HCT116 (cell line): ENCODE measurements around the gene MED13L. TPM values are rescaled to one million over a fixed set of nuclear protein-coding genes. Genes with fewer than 3 reads are reported as not detected.

Experiments
- ATAC-seq: fragments of 200-7000 bp; cut with Tn5 transposase; 2 replicates; pipeline ENCODE4 v1.9.1; 2020; ENCODE audit warnings: mild to moderate bottlenecking, moderate library complexity
- BruUV-seq: library from RNA; stranded (reverse); fragments of 400-500 nt; replicated peaks from 2 replicates; lab custom pipeline; 2021; lab: Mats Ljungman, UMichigan
- CTCF ChIA-PET: fragments of 300-600 bp; sonication (Branson Sonifier 250); formaldehyde crosslinking; loops from one replicate; lab custom pipeline; 2021; ENCODE audit warnings: antibody characterized with exemption; lab: Charles Lee
- POLR2A ChIA-PET: fragments of 300-600, 350-600 bp; sonication (Branson Sonifier 250); formaldehyde crosslinking; loops from one replicate; lab custom pipeline; 2021; ENCODE audit warnings: antibody characterized with exemption; lab: Charles Lee
- RAD21 ChIA-PET, 2 experiments: fragments of 300-600 bp; sonication (Branson Sonifier 250); formaldehyde crosslinking; loops; one replicate each; lab custom pipeline; 2023; ENCODE audit warnings: low total read pairs in 2 of 2; ENCODE audit not compliant: uncharacterized antibody in 2 of 2, unreplicated experiment in 2 of 2, low non-redundant PET in 1 of 2; lab: Charles Lee
- DNase-seq: peaks from one replicate; pipeline ENCODE4 v3.0.0-alpha.2; 2010; ENCODE audit warnings: low read depth, low spot score
- H2AFZ ChIP-seq: fragments of 200-600 bp; shearing (Covaris generic), sonication (generic); 2 replicates; pipeline ENCODE4 v1.6.1; 2017; ENCODE audit warnings: low read depth, mixed run types, mixed read lengths, antibody characterized with exemption, low read length; ENCODE audit not compliant: poor library complexity, severe bottlenecking
- H3K27ac ChIP-seq: 2 replicates; pipeline ENCODE4 v1.5.1; 2012; ENCODE audit warnings: low read depth, low read length
- H3K27me3 ChIP-seq: fragments of 200-600 bp; sonication (generic); 2 replicates; pipeline ENCODE4 v1.6.1; 2016; ENCODE audit warnings: mixed run types, low read length, mixed read lengths; ENCODE audit not compliant: insufficient read depth
- H3K36me3 ChIP-seq, 2 experiments: fragments of 200-500 bp in 1 of 2; fragments of 200-600 bp in 1 of 2; sonication (Bioruptor generic) in 1 of 2; sonication (generic) in 1 of 2; 2 replicates each; pipeline versions ENCODE4 v1.5.1 to v1.6.1; 2014 to 2016; ENCODE audit warnings: low read length in 2 of 2, inconsistent platforms in 1 of 2, mixed read lengths in 1 of 2, mixed run types in 1 of 2; ENCODE audit not compliant: insufficient read depth in 2 of 2, control insufficient read depth in 1 of 2
- H3K4me1 ChIP-seq, 2 experiments: fragments of 200-600 bp in 1 of 2; sonication (generic) in 1 of 2; 2 replicates each; pipeline versions ENCODE4 v1.5.1 to v1.6.1; 2012 to 2017; ENCODE audit warnings: low read length in 2 of 2, inconsistent platforms in 1 of 2, mild to moderate bottlenecking in 1 of 2, mixed read lengths in 1 of 2, mixed run types in 1 of 2, moderate library complexity in 1 of 2; ENCODE audit not compliant: insufficient read depth in 2 of 2, control insufficient read depth in 1 of 2
- H3K4me2 ChIP-seq: fragments of 200-600 bp; sonication (generic); 2 replicates; pipeline ENCODE4 v1.6.1; 2017; ENCODE audit warnings: mixed run types, low read length, mixed read lengths
- H3K4me3 ChIP-seq, 2 experiments: fragments of 200-600 bp in 1 of 2; sonication (generic) in 1 of 2; replicated peaks in 1 of 2; 2 replicates each; pipeline ENCODE4 v1.5.1; 2011 to 2016; ENCODE audit warnings: low read length in 2 of 2, control low read depth in 1 of 2, low read depth in 1 of 2, mild to moderate bottlenecking in 1 of 2, mixed read lengths in 1 of 2, mixed run types in 1 of 2
- H3K79me2 ChIP-seq: fragments of 200-600 bp; sonication (generic); 2 replicates; pipeline ENCODE4 v1.6.1; 2017; ENCODE audit warnings: mild to moderate bottlenecking, mixed run types, low read length, moderate library complexity, mixed read lengths; ENCODE audit not compliant: insufficient read depth
- H3K9ac ChIP-seq: fragments of 200-600 bp; sonication (generic); 2 replicates; pipeline ENCODE4 v1.6.1; 2016; ENCODE audit warnings: low read length, mixed read lengths
- H3K9me2 ChIP-seq: fragments of 200-600 bp; sonication (generic), shearing (Covaris generic); 2 replicates; pipeline ENCODE4 v1.6.1; 2017; ENCODE audit warnings: mixed run types, mild to moderate bottlenecking, moderate library complexity; ENCODE audit not compliant: insufficient read depth
- H3K9me3 ChIP-seq, 2 experiments: fragments of 200-500 bp in 1 of 2; fragments of 200-600 bp in 1 of 2; sonication (Bioruptor generic) in 1 of 2; sonication (generic) in 1 of 2; 2 replicates each; pipeline ENCODE4 v1.6.1; 2014 to 2017; ENCODE audit warnings: low read length in 2 of 2, mixed read lengths in 2 of 2, inconsistent platforms in 1 of 2, low read depth in 1 of 2, mild to moderate bottlenecking in 1 of 2, mixed run types in 1 of 2, moderate library complexity in 1 of 2; ENCODE audit not compliant: control insufficient read depth in 1 of 2, insufficient read depth in 1 of 2
- H4K20me1 ChIP-seq: fragments of 200-600 bp; sonication (generic), shearing (Covaris generic); 2 replicates; pipeline ENCODE4 v1.6.1; 2017; ENCODE audit warnings: mixed run types, mild to moderate bottlenecking, moderate library complexity; ENCODE audit not compliant: insufficient read depth
- CBX3 ChIP-seq: IDR thresholded peaks from 2 replicates; pipeline ENCODE4 v1.6.1; 2012; ENCODE audit warnings: low read depth
- CEBPB ChIP-seq: IDR thresholded peaks from 2 replicates; pipeline ENCODE4 v1.6.1; 2012; ENCODE audit warnings: low read depth
- EGR1 ChIP-seq: IDR thresholded peaks from 2 replicates; pipeline ENCODE4 v1.6.1; 2012; ENCODE audit warnings: low read depth
- ELF1 ChIP-seq: IDR thresholded peaks from 2 replicates; pipeline ENCODE4 v1.6.1; 2012; ENCODE audit warnings: low read depth, borderline replicate concordance
- FOSL1 ChIP-seq: IDR thresholded peaks from 2 replicates; pipeline ENCODE4 v1.6.1; 2012; ENCODE audit warnings: low read depth
- JUND ChIP-seq: IDR thresholded peaks from 2 replicates; pipeline ENCODE4 v1.6.1; 2012
- POLR2A ChIP-seq: IDR thresholded peaks from 2 replicates; pipeline ENCODE4 v1.7.0; 2011; ENCODE audit warnings: borderline replicate concordance; ENCODE audit not compliant: insufficient read depth, insufficient read length; ENCODE audit errors: extremely low read depth
- SIN3A ChIP-seq: IDR thresholded peaks from 2 replicates; pipeline ENCODE4 v1.6.1; 2012; ENCODE audit warnings: low read depth
- TCF7L2 ChIP-seq: IDR thresholded peaks from 2 replicates; pipeline ENCODE4 v1.7.0; 2011; ENCODE audit warnings: borderline replicate concordance, inconsistent platforms; ENCODE audit not compliant: insufficient read depth, insufficient read length; ENCODE audit errors: extremely low read depth
- YY1 ChIP-seq: IDR thresholded peaks from 2 replicates; pipeline ENCODE4 v1.6.1; 2011; ENCODE audit warnings: low read length, low read depth, moderate library complexity, mild to moderate bottlenecking; ENCODE audit not compliant: insufficient replicate concordance; ENCODE audit errors: extremely low read depth
- ZFX ChIP-seq: fragments of 450-650 bp; IDR thresholded peaks from 2 replicates; pipeline ENCODE4 v1.6.1; 2017
- intact Hi-C: fragments of 100-400 bp; cut with micrococcal nuclease; formaldehyde crosslinking; loops from 2 replicates; pipeline ENCODE4 v1.10.0; 2022
- total RNA-seq: library from RNA; stranded (reverse); gene quantifications from one replicate; pipeline ENCODE4 v1.2.1, GENCODE V29; 2021; ENCODE audit not compliant: unreplicated experiment
- TF ChIP-seq, protein P1 (sequence below): IDR thresholded peaks from 2 replicates; pipeline ENCODE4 v1.6.1; 2011; ENCODE audit warnings: mild to moderate bottlenecking, low read length, moderate library complexity; ENCODE audit not compliant: insufficient replicate concordance; ENCODE audit errors: extremely low read depth
- TF ChIP-seq, protein P2 (sequence below): IDR thresholded peaks from 2 replicates; pipeline ENCODE4 v1.6.1; 2012
- TF ChIP-seq, protein P3 (sequence below): IDR thresholded peaks from 2 replicates; pipeline ENCODE4 v1.6.1; 2012; ENCODE audit warnings: low read depth

The MED13L gene
- total RNA-seq, 1 experiment from 2014 or later = 176 TPM

DNA sequence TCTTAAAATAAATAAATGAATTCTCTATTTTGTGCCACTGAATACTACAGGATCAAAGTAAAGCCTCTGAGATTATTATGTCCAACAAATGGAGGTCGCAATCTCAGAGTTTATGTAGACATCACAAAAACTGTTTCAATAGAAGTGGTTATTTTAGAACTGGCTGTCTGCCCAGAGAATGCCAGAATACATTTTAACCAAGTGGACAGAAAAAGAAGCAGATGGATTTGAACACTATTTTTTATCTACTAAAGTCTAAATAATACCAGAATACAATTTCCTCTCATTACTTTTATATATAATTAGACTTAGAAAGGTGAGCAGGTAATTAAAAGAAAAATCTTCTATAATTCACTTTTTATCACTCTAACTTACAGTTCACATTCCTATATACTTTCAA lies 118.3 kb downstream of the MED13L start:
- Histone ChIP-seq H3K4me3 (no peak overlapping the region), H3K27ac (no peak overlapping the region), H3K27me3 (no peaks in the 10 kb centered on the region), H4K20me1 (peaks cover 72% of the 10 kb centered on the region), H2AFZ (no peak overlapping the region), H3K4me1 (peaks cover 30 to 44% of the 10 kb centered on the region in 2 experiments), H3K9ac (no peak overlapping the region), H3K9me3 (no peaks in the 10 kb centered on the region), H3K9me2 (no peaks in the 10 kb centered on the region), H3K79me2 (peaks cover 100% of the 10 kb centered on the region), H3K4me2 (no peak overlapping the region), H3K36me3 (no peaks in the 10 kb centered on the region)
- ChIA-PET CTCF (no interaction called here), RAD21 (no interaction called here), POLR2A (no interaction called here)
- no peak for ATAC-seq
- intact Hi-C loops = no loop called here
- no TSS peak for BruUV-seq
- TF ChIP-seq SIN3A = no peak
- no peak for TF ChIP-seq EGR1
- no peak for TF ChIP-seq ELF1
- TF ChIP-seq, protein P1, sequence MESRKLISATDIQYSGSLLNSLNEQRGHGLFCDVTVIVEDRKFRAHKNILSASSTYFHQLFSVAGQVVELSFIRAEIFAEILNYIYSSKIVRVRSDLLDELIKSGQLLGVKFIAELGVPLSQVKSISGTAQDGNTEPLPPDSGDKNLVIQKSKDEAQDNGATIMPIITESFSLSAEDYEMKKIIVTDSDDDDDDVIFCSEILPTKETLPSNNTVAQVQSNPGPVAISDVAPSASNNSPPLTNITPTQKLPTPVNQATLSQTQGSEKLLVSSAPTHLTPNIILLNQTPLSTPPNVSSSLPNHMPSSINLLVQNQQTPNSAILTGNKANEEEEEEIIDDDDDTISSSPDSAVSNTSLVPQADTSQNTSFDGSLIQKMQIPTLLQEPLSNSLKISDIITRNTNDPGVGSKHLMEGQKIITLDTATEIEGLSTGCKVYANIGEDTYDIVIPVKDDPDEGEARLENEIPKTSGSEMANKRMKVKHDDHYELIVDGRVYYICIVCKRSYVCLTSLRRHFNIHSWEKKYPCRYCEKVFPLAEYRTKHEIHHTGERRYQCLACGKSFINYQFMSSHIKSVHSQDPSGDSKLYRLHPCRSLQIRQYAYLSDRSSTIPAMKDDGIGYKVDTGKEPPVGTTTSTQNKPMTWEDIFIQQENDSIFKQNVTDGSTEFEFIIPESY = no peak
- TF ChIP-seq, protein P2, sequence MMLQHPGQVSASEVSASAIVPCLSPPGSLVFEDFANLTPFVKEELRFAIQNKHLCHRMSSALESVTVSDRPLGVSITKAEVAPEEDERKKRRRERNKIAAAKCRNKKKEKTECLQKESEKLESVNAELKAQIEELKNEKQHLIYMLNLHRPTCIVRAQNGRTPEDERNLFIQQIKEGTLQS = no peak
- TF ChIP-seq YY1 = no peak
- no peak for TF ChIP-seq POLR2A
- TF ChIP-seq, protein P3, sequence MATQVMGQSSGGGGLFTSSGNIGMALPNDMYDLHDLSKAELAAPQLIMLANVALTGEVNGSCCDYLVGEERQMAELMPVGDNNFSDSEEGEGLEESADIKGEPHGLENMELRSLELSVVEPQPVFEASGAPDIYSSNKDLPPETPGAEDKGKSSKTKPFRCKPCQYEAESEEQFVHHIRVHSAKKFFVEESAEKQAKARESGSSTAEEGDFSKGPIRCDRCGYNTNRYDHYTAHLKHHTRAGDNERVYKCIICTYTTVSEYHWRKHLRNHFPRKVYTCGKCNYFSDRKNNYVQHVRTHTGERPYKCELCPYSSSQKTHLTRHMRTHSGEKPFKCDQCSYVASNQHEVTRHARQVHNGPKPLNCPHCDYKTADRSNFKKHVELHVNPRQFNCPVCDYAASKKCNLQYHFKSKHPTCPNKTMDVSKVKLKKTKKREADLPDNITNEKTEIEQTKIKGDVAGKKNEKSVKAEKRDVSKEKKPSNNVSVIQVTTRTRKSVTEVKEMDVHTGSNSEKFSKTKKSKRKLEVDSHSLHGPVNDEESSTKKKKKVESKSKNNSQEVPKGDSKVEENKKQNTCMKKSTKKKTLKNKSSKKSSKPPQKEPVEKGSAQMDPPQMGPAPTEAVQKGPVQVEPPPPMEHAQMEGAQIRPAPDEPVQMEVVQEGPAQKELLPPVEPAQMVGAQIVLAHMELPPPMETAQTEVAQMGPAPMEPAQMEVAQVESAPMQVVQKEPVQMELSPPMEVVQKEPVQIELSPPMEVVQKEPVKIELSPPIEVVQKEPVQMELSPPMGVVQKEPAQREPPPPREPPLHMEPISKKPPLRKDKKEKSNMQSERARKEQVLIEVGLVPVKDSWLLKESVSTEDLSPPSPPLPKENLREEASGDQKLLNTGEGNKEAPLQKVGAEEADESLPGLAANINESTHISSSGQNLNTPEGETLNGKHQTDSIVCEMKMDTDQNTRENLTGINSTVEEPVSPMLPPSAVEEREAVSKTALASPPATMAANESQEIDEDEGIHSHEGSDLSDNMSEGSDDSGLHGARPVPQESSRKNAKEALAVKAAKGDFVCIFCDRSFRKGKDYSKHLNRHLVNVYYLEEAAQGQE = no peak
- TF ChIP-seq TCF7L2 = no peak
- no peak for TF ChIP-seq CBX3
- no peak for TF ChIP-seq FOSL1
- TF ChIP-seq CEBPB = no peak
- no peak for TF ChIP-seq ZFX
- no peak for TF ChIP-seq JUND
- TF ChIP-seq, all 23 proteins: peak for 0
- no peak for DNase-seq
